ENCODE results near the gene ZNF17.
A peak's percentile ranks its signal among the peaks of the same experiment; 100 is the strongest.
"Not testable (repeated sequence)": the region's sequence is repeated elsewhere in the genome, so short reads cannot be mapped to it uniquely, and the experiment has no call there.

The ZNF17 gene

GRCh38 chr19:57410877-57411671, at the start of gene ZNF17:
Gene ZNF17 (plus strand): TSS chr19:57411161. CDS start chr19:57413616, 2,455 bp downstream.
- DNase-seq = peak; percentile 96 to 97

GRCh38 chr19:57362419-57362818, 48.5 kb upstream of the ZNF17 start:
- no peak for DNase-seq

GRCh38 chr19:57362997-57363687, 47.8 kb upstream of the ZNF17 start, which contains the start of the genes TRAPPC2B and ZNF547:
Gene TRAPPC2B (plus strand): TSS chr19:57363551. CDS start chr19:57364834, 1,283 bp downstream.
Gene ZNF547 (plus strand): TSS chr19:57363551. CDS start chr19:57368556, 5,005 bp downstream.
- peak; percentile 98 for DNase-seq

GRCh38 chr19:57363688-57364181, 47.2 kb upstream of the ZNF17 start:
- DNase-seq = no peak

GRCh38 chr19:57366776-57367175, 44.2 kb upstream of the ZNF17 start:
- DNase-seq = no peak

- no peak for DNase-seq
These were observed 36.8 kb upstream of the ZNF17 start for GRCh38 chr19:57374179-57374578.

GRCh38 chr19:57374647-57375046, 36.3 kb upstream of the ZNF17 start:
- DNase-seq = not testable (repeated sequence)

GRCh38 chr19:57376151-57376550, 34.8 kb upstream of the ZNF17 start:
- DNase-seq = no peak

- no peak for DNase-seq
These were observed 33.3 kb upstream of the ZNF17 start for GRCh38 chr19:57377498-57378146.

- no peak for DNase-seq
These were observed 30.0 kb upstream of the ZNF17 start for GRCh38 chr19:57380923-57381322.

GRCh38 chr19:57382806-57383488, 28.0 kb upstream of the ZNF17 start:
- no peak for DNase-seq

- DNase-seq = no peak
These were observed 21.7 kb upstream of the ZNF17 start for GRCh38 chr19:57389194-57389729.

GRCh38 chr19:57389730-57390598, 21.0 kb upstream of the ZNF17 start, which contains the start of gene ZNF548:
Gene ZNF548 (plus strand): TSS chr19:57389854. CDS start chr19:57390100, 246 bp downstream.
- DNase-seq = peak; percentile 97 to 98

- DNase-seq = no peak
These were observed 15.3 kb upstream of the ZNF17 start for GRCh38 chr19:57395710-57396109.

- DNase-seq = no peak
These were observed 12.1 kb upstream of the ZNF17 start for GRCh38 chr19:57398868-57399267.

- DNase-seq = no peak
These were observed 7.0 kb upstream of the ZNF17 start for GRCh38 chr19:57403737-57404563.

- DNase-seq = peak; percentile 48 to 49
These were observed 4.3 kb upstream of the ZNF17 start for GRCh38 chr19:57406516-57407123.

GRCh38 chr19:57419439-57419838, 8.5 kb downstream of the ZNF17 start:
- DNase-seq = no peak

GRCh38 chr19:57421037-57421436, 10.1 kb downstream of the ZNF17 start:
- no peak for DNase-seq

Data from Kasumi-1 (cell line).